ENCODE measurements around the gene SFSWAP. TPM values are rescaled to one million over a fixed set of nuclear protein-coding genes. Genes with fewer than 3 reads are reported as not detected.
"Not testable (repeated sequence)": the region's sequence is repeated elsewhere in the genome, so short reads cannot be mapped to it uniquely, and the experiment has no call there.

SFSWAP gene
- total RNA-seq, 1 experiment from 2014 or later, result 33.4 TPM

- no peaks in the 10 kb centered on the region for H3K36me3 ChIP-seq (replicated peaks; ENCODE audit: control insufficient read depth, insufficient read depth, low read length)
- H3K4me3 ChIP-seq (ENCODE audit: insufficient read depth, low read depth, low read length), result no peak overlapping the region
- peak; percentile 46 for DNase-seq
- H3K27me3 ChIP-seq (ENCODE audit: control insufficient read depth, insufficient read depth, low read length), result no peaks in the 10 kb centered on the region
Observed at GRCh38 chr12:131675126-131676080, 35.5 kb upstream of the SFSWAP start.

GRCh38 chr12:131676544-131676943 lies 34.3 kb upstream of the SFSWAP start:
- Histone ChIP-seq H3K27me3 (ENCODE audit: control insufficient read depth, insufficient read depth, low read length) (peaks cover 4% of the 10 kb centered on the region), H3K36me3 (replicated peaks; ENCODE audit: control insufficient read depth, insufficient read depth, low read length) (no peaks in the 10 kb centered on the region), H3K4me3 (ENCODE audit: insufficient read depth, low read depth, low read length) (no peak overlapping the region)
- DNase-seq, result no peak

GRCh38 chr12:131677067-131677466 lies 33.8 kb upstream of the SFSWAP start:
- H3K36me3 ChIP-seq (replicated peaks; ENCODE audit: control insufficient read depth, insufficient read depth, low read length); H3K27me3 ChIP-seq (ENCODE audit: control insufficient read depth, insufficient read depth, low read length); H3K4me3 ChIP-seq (ENCODE audit: insufficient read depth, low read depth, low read length); DNase-seq: not testable (repeated sequence)

- Histone ChIP-seq H3K27me3 (ENCODE audit: control insufficient read depth, insufficient read depth, low read length) (peaks cover 5% of the 10 kb centered on the region), H3K36me3 (replicated peaks; ENCODE audit: control insufficient read depth, insufficient read depth, low read length) (no peaks in the 10 kb centered on the region), H3K4me3 (ENCODE audit: insufficient read depth, low read depth, low read length) (no peak overlapping the region)
- DNase-seq, result peak; percentile 14
Observed at GRCh38 chr12:131677699-131678098, 33.2 kb upstream of the SFSWAP start.

GRCh38 chr12:131678389-131679181 lies 32.3 kb upstream of the SFSWAP start:
- H3K36me3 ChIP-seq (replicated peaks; ENCODE audit: control insufficient read depth, insufficient read depth, low read length); H3K27me3 ChIP-seq (ENCODE audit: control insufficient read depth, insufficient read depth, low read length); H3K4me3 ChIP-seq (ENCODE audit: insufficient read depth, low read depth, low read length): not testable (repeated sequence)
- peak; percentile 26 for DNase-seq

- not testable (repeated sequence) for DNase-seq; H3K36me3 ChIP-seq (replicated peaks; ENCODE audit: control insufficient read depth, insufficient read depth, low read length); H3K4me3 ChIP-seq (ENCODE audit: insufficient read depth, low read depth, low read length)
Observed at GRCh38 chr12:131679186-131679585, 31.7 kb upstream of the SFSWAP start.

GRCh38 chr12:131679816-131680215 lies 31.1 kb upstream of the SFSWAP start:
- not testable (repeated sequence) for H3K27me3 ChIP-seq (ENCODE audit: control insufficient read depth, insufficient read depth, low read length); DNase-seq; H3K4me3 ChIP-seq (ENCODE audit: insufficient read depth, low read depth, low read length); H3K36me3 ChIP-seq (replicated peaks; ENCODE audit: control insufficient read depth, insufficient read depth, low read length)

More at GRCh38 chr12:131679186-131679585, 31.7 kb upstream of the SFSWAP start:
- H3K27me3 ChIP-seq (ENCODE audit: control insufficient read depth, insufficient read depth, low read length), result not testable (repeated sequence)

GRCh38 chr12:131680392-131681256 lies 30.3 kb upstream of the SFSWAP start:
- H3K4me3 ChIP-seq (ENCODE audit: insufficient read depth, low read depth, low read length); H3K27me3 ChIP-seq (ENCODE audit: control insufficient read depth, insufficient read depth, low read length); DNase-seq; H3K36me3 ChIP-seq (replicated peaks; ENCODE audit: control insufficient read depth, insufficient read depth, low read length): not testable (repeated sequence)

GRCh38 chr12:131681257-131681620 lies 29.7 kb upstream of the SFSWAP start:
- H3K4me3 ChIP-seq (ENCODE audit: insufficient read depth, low read depth, low read length), result no peak overlapping the region
- no peak for DNase-seq
- H3K27me3 ChIP-seq (ENCODE audit: control insufficient read depth, insufficient read depth, low read length), result peaks cover 5% of the 10 kb centered on the region
- H3K36me3 ChIP-seq (replicated peaks; ENCODE audit: control insufficient read depth, insufficient read depth, low read length), result no peaks in the 10 kb centered on the region

- H3K27me3 ChIP-seq (ENCODE audit: control insufficient read depth, insufficient read depth, low read length); H3K36me3 ChIP-seq (replicated peaks; ENCODE audit: control insufficient read depth, insufficient read depth, low read length): not testable (repeated sequence)
- peak overlapping the region; percentile 9; the same call in 1 of the 2 replicates for H3K4me3 ChIP-seq (ENCODE audit: insufficient read depth, low read depth, low read length)
- DNase-seq, result peak; percentile 97
Observed at GRCh38 chr12:131681746-131682509, 29.0 kb upstream of the SFSWAP start.

- Histone ChIP-seq H3K27me3 (ENCODE audit: control insufficient read depth, insufficient read depth, low read length) (peaks cover 5% of the 10 kb centered on the region), H3K36me3 (replicated peaks; ENCODE audit: control insufficient read depth, insufficient read depth, low read length) (no peaks in the 10 kb centered on the region), H3K4me3 (ENCODE audit: insufficient read depth, low read depth, low read length) (peak overlapping the region; percentile 24; the same call in 1 of the 2 replicates)
- no peak for DNase-seq
Observed at GRCh38 chr12:131682510-131682895, 28.4 kb upstream of the SFSWAP start.

- H3K27me3 ChIP-seq (ENCODE audit: control insufficient read depth, insufficient read depth, low read length), result peaks cover 5% of the 10 kb centered on the region
- peak; percentile 31 for DNase-seq
- no peak overlapping the region for H3K4me3 ChIP-seq (ENCODE audit: insufficient read depth, low read depth, low read length)
- no peaks in the 10 kb centered on the region for H3K36me3 ChIP-seq (replicated peaks; ENCODE audit: control insufficient read depth, insufficient read depth, low read length)
Observed at GRCh38 chr12:131683266-131684014, 27.4 kb upstream of the SFSWAP start.
